HepG2 (cell line): ENCODE results near the gene IFNL2. TPM values are rescaled to one million over a fixed set of nuclear protein-coding genes. Genes with fewer than 3 reads are reported as not detected.

Experiments used
- HNRNPL ChIP-seq: fragments of 200-400 bp; formaldehyde crosslinking; IDR thresholded peaks from 2 replicates; pipeline ENCODE4 v1.6.1; 2017; ENCODE audit warnings: mild to moderate bottlenecking, low read depth, low read length
- RFXAP ChIP-seq: sonication (generic); formaldehyde crosslinking; IDR thresholded peaks from 2 replicates; pipeline ENCODE4 v1.4.0; 2020; ENCODE audit warnings: missing genetic modification reagents, borderline replicate concordance
- SIN3B ChIP-seq: fragments of 150-350 bp; IDR thresholded peaks from 2 replicates; pipeline ENCODE4 v1.6.1; 2014; ENCODE audit warnings: low read length
- ZNF784 ChIP-seq: sonication (generic); formaldehyde crosslinking; IDR thresholded peaks from 2 replicates; pipeline ENCODE4 v1.5.1; 2020; ENCODE audit warnings: missing genetic modification reagents, mild to moderate bottlenecking, borderline replicate concordance
- polyA plus RNA-seq, 8 experiments: library from polyadenylated mRNA; depleted of rRNA in 3 of 8; stranded (reverse) in 7 of 8; unstranded in 1 of 8; fragments of >200 nt; fragmentation: Illumina TruSeq in 4 of 8; extraction: Trizol in 4 of 8; gene quantifications; 2 replicates each; pipeline versions ENCODE4 v1.2.1 to v1.2.3, GENCODE V29; 2011 to 2016; ENCODE audit warnings: low read depth in 4 of 8, missing spikeins in 1 of 8, mixed read lengths in 1 of 8; ENCODE audit not compliant: insufficient read depth in 1 of 8
- total RNA-seq, 5 experiments: library from RNA; depleted of rRNA; stranded (reverse); fragments of >200 nt; fragmentation: Illumina TruSeq; extraction: Trizol; gene quantifications; 2 replicates each; pipeline ENCODE4 v1.2.3, GENCODE V29; 2016; ENCODE audit warnings: low read depth in 1 of 5
- TF ChIP-seq, protein P1 (sequence below): sonication (generic); formaldehyde crosslinking; IDR thresholded peaks from 2 replicates; pipeline ENCODE4 v1.5.0; 2020; ENCODE audit warnings: mild to moderate bottlenecking, missing genetic modification reagents, borderline replicate concordance

IFNL2 gene
- total and polyA plus RNA-seq, 2 of the 13 experiments (the other 11 are each of a cell fraction or from before 2014, with no cell fraction given), result not detected

- TF ChIP-seq, protein P1, sequence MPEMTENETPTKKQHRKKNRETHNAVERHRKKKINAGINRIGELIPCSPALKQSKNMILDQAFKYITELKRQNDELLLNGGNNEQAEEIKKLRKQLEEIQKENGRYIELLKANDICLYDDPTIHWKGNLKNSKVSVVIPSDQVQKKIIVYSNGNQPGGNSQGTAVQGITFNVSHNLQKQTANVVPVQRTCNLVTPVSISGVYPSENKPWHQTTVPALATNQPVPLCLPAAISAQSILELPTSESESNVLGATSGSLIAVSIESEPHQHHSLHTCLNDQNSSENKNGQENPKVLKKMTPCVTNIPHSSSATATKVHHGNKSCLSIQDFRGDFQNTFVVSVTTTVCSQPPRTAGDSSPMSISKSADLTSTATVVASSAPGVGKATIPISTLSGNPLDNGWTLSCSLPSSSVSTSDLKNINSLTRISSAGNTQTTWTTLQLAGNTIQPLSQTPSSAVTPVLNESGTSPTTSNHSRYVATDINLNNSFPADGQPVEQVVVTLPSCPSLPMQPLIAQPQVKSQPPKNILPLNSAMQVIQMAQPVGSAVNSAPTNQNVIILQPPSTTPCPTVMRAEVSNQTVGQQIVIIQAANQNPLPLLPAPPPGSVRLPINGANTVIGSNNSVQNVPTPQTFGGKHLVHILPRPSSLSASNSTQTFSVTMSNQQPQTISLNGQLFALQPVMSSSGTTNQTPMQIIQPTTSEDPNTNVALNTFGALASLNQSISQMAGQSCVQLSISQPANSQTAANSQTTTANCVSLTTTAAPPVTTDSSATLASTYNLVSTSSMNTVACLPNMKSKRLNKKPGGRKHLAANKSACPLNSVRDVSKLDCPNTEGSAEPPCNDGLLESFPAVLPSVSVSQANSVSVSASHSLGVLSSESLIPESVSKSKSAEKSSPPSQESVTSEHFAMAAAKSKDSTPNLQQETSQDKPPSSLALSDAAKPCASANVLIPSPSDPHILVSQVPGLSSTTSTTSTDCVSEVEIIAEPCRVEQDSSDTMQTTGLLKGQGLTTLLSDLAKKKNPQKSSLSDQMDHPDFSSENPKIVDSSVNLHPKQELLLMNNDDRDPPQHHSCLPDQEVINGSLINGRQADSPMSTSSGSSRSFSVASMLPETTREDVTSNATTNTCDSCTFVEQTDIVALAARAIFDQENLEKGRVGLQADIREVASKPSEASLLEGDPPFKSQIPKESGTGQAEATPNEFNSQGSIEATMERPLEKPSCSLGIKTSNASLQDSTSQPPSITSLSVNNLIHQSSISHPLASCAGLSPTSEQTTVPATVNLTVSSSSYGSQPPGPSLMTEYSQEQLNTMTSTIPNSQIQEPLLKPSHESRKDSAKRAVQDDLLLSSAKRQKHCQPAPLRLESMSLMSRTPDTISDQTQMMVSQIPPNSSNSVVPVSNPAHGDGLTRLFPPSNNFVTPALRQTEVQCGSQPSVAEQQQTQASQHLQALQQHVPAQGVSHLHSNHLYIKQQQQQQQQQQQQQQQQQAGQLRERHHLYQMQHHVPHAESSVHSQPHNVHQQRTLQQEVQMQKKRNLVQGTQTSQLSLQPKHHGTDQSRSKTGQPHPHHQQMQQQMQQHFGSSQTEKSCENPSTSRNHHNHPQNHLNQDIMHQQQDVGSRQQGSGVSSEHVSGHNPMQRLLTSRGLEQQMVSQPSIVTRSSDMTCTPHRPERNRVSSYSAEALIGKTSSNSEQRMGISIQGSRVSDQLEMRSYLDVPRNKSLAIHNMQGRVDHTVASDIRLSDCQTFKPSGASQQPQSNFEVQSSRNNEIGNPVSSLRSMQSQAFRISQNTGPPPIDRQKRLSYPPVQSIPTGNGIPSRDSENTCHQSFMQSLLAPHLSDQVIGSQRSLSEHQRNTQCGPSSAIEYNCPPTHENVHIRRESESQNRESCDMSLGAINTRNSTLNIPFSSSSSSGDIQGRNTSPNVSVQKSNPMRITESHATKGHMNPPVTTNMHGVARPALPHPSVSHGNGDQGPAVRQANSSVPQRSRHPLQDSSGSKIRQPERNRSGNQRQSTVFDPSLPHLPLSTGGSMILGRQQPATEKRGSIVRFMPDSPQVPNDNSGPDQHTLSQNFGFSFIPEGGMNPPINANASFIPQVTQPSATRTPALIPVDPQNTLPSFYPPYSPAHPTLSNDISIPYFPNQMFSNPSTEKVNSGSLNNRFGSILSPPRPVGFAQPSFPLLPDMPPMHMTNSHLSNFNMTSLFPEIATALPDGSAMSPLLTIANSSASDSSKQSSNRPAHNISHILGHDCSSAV, result no peak
- TF ChIP-seq HNRNPL (no peak), ZNF784 (no peak), SIN3B (no peak), RFXAP (no peak)
Observed at GRCh38 chr19:39296906-39297305, 28.7 kb downstream of the IFNL2 start (continued).
